PFSK-1 (cell line): ENCODE measurements around the gene ABCA7.

Experiments used
- POLR2AphosphoS5 ChIP-seq: IDR thresholded peaks from 2 replicates; pipeline ENCODE4 v1.6.1; 2012; ENCODE audit warnings: low read depth, mild to moderate bottlenecking, control low read depth, low read length, moderate library complexity
- SIN3A ChIP-seq: IDR thresholded peaks from 2 replicates; pipeline ENCODE4 v1.6.1; 2012; ENCODE audit warnings: mild to moderate bottlenecking, low read length, moderate library complexity, borderline replicate concordance; ENCODE audit not compliant: insufficient read depth
- TAF1 ChIP-seq: IDR thresholded peaks from 2 replicates; pipeline ENCODE4 v1.6.1; 2012; ENCODE audit warnings: low read length, control low read depth, borderline replicate concordance; ENCODE audit not compliant: insufficient read depth
- TF ChIP-seq, protein P1 (sequence below), 2 experiments: IDR thresholded peaks; 2 replicates each; pipeline versions ENCODE4 v1.6.1 to v1.8.0; 2011 to 2012; ENCODE audit warnings: low read depth in 2 of 2, low read length in 2 of 2, control low read depth in 1 of 2, inconsistent platforms in 1 of 2, mild to moderate bottlenecking in 1 of 2, moderate library complexity in 1 of 2; ENCODE audit not compliant: insufficient read depth in 1 of 2

DNA sequence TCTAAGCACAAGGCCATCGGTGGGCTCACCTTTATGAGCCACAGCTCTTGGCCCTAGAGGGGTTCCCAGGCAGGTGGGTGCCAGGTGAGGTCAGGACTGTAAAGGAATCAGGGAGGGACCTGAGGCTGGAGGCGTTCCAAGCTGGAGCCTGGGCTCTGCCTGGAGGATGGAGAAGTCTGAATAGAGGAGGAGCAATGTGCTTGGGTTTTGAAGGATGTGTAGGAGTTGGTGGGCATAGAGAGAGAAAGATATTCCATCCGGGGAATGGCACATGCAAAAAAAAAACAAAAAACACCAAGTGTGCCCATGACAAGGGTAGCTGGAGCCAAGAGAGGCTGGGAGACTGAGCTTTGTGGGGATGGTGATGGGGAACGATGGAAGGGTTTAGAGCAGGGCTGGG, 37.3 kb upstream of the ABCA7 start:
- TF ChIP-seq POLR2AphosphoS5 = no peak
- no peak for TF ChIP-seq TAF1
- TF ChIP-seq SIN3A = no peak
- TF ChIP-seq, protein P1, sequence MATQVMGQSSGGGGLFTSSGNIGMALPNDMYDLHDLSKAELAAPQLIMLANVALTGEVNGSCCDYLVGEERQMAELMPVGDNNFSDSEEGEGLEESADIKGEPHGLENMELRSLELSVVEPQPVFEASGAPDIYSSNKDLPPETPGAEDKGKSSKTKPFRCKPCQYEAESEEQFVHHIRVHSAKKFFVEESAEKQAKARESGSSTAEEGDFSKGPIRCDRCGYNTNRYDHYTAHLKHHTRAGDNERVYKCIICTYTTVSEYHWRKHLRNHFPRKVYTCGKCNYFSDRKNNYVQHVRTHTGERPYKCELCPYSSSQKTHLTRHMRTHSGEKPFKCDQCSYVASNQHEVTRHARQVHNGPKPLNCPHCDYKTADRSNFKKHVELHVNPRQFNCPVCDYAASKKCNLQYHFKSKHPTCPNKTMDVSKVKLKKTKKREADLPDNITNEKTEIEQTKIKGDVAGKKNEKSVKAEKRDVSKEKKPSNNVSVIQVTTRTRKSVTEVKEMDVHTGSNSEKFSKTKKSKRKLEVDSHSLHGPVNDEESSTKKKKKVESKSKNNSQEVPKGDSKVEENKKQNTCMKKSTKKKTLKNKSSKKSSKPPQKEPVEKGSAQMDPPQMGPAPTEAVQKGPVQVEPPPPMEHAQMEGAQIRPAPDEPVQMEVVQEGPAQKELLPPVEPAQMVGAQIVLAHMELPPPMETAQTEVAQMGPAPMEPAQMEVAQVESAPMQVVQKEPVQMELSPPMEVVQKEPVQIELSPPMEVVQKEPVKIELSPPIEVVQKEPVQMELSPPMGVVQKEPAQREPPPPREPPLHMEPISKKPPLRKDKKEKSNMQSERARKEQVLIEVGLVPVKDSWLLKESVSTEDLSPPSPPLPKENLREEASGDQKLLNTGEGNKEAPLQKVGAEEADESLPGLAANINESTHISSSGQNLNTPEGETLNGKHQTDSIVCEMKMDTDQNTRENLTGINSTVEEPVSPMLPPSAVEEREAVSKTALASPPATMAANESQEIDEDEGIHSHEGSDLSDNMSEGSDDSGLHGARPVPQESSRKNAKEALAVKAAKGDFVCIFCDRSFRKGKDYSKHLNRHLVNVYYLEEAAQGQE (IDR thresholded peaks at IDR 0.05; ENCODE audit: insufficient read depth in 1 of 2, low read depth in 2 of 2, low read length in 2 of 2) = no peak
